GM21515 (cell line): ENCODE results near the gene PARN.

Experiments
- ATAC-seq: cut with Tn5 transposase; IDR thresholded peaks from one replicate; pipeline ENCODE4 v1.9.1; 2021; ENCODE audit not compliant: unreplicated experiment

Gene PARN

GRCh38 chr16:14476183-14476582, 153.9 kb downstream of the PARN start:
- no peak for ATAC-seq

- ATAC-seq: no peak
These were observed 154.5 kb downstream of the PARN start for GRCh38 chr16:14475370-14476139.

- ATAC-seq: no peak
These were observed 156.6 kb downstream of the PARN start for GRCh38 chr16:14473488-14473887.

- no peak for ATAC-seq
These were observed 157.7 kb downstream of the PARN start for GRCh38 chr16:14472357-14472756.

GRCh38 chr16:14470788-14471187, 159.3 kb downstream of the PARN start:
- no peak for ATAC-seq

- ATAC-seq: no peak
These were observed 164.3 kb downstream of the PARN start for GRCh38 chr16:14465799-14466198.

GRCh38 chr16:14464796-14465195, 165.3 kb downstream of the PARN start:
- no peak for ATAC-seq

GRCh38 chr16:14464192-14464591, 165.9 kb downstream of the PARN start:
- no peak for ATAC-seq

GRCh38 chr16:14462811-14463210, 167.2 kb downstream of the PARN start:
- no peak for ATAC-seq

GRCh38 chr16:14460726-14461125, 169.3 kb downstream of the PARN start:
- no peak for ATAC-seq

GRCh38 chr16:14458576-14458975, 171.5 kb downstream of the PARN start:
- no peak for ATAC-seq

GRCh38 chr16:14456793-14457481, 173.1 kb downstream of the PARN start:
- no peak for ATAC-seq

- no peak for ATAC-seq
These were observed 174.5 kb downstream of the PARN start for GRCh38 chr16:14455573-14455972.

- no peak for ATAC-seq
These were observed 175.7 kb downstream of the PARN start for GRCh38 chr16:14454391-14454790.

GRCh38 chr16:14452066-14452465, 178.0 kb downstream of the PARN start:
- ATAC-seq: no peak

- ATAC-seq: no peak
These were observed 179.2 kb downstream of the PARN start for GRCh38 chr16:14450846-14451245.

- ATAC-seq: no peak
These were observed 180.1 kb downstream of the PARN start for GRCh38 chr16:14449790-14450480.

GRCh38 chr16:14449334-14449733, 180.7 kb downstream of the PARN start:
- no peak for ATAC-seq

GRCh38 chr16:14448879-14449278, 181.2 kb downstream of the PARN start:
- no peak for ATAC-seq

GRCh38 chr16:14447783-14448182, 182.3 kb downstream of the PARN start:
- no peak for ATAC-seq

GRCh38 chr16:14446796-14447195, 183.3 kb downstream of the PARN start:
- no peak for ATAC-seq
